ENCODE results near the gene AMMECR1.

AMMECR1 gene

DNA sequence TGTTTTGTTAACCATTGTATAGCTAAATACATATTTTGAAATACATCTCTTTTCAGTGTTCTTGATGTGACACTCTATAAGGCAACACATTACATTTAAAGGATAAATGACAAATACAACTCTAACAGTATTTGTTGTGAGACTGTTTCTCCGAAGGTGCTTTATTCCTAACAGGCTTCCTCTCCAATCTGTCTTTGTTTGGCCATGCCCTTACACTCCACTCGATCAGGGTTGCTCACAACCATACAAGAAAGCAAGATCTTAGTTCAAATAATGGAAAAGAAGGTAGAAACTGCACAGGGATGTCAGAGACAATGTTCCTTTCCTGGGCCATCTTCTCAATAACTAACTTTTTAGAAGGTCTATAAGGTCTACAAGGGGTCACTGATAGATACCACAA lies 36.5 kb downstream of the AMMECR1 start:
- H3K9ac ChIP-seq: no peak overlapping the region
- H3K79me2 ChIP-seq (ENCODE audit: insufficient read depth, low read depth): peaks cover 88% of the 10 kb centered on the region
- H3K4me3 ChIP-seq (IDR thresholded peaks at IDR 0.05; ENCODE audit: insufficient read depth, low read depth, low read length): no peak overlapping the region
- no peak overlapping the region for H2AFZ ChIP-seq (ENCODE audit: low read depth)
- no peaks in the 10 kb centered on the region for H3K27me3 ChIP-seq (ENCODE audit: insufficient read depth, low read depth)
- TF ChIP-seq, protein P1, sequence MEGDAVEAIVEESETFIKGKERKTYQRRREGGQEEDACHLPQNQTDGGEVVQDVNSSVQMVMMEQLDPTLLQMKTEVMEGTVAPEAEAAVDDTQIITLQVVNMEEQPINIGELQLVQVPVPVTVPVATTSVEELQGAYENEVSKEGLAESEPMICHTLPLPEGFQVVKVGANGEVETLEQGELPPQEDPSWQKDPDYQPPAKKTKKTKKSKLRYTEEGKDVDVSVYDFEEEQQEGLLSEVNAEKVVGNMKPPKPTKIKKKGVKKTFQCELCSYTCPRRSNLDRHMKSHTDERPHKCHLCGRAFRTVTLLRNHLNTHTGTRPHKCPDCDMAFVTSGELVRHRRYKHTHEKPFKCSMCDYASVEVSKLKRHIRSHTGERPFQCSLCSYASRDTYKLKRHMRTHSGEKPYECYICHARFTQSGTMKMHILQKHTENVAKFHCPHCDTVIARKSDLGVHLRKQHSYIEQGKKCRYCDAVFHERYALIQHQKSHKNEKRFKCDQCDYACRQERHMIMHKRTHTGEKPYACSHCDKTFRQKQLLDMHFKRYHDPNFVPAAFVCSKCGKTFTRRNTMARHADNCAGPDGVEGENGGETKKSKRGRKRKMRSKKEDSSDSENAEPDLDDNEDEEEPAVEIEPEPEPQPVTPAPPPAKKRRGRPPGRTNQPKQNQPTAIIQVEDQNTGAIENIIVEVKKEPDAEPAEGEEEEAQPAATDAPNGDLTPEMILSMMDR (conservative IDR thresholded peaks at IDR 0.05; ENCODE audit: low read depth, low read length): no peak
- H3K27ac ChIP-seq: peak overlapping the region; percentile 89; the same call in 1 of the 2 replicates
- H3K4me1 ChIP-seq (ENCODE audit: low read depth, poor library complexity, severe bottlenecking): peaks cover 70% of the 10 kb centered on the region
- peak overlapping the region; percentile 98 for H3K4me2 ChIP-seq
- H4K20me1 ChIP-seq (ENCODE audit: insufficient read depth): no peaks in the 10 kb centered on the region
- no peaks in the 10 kb centered on the region for H3K36me3 ChIP-seq (ENCODE audit: insufficient read depth)

DNA sequence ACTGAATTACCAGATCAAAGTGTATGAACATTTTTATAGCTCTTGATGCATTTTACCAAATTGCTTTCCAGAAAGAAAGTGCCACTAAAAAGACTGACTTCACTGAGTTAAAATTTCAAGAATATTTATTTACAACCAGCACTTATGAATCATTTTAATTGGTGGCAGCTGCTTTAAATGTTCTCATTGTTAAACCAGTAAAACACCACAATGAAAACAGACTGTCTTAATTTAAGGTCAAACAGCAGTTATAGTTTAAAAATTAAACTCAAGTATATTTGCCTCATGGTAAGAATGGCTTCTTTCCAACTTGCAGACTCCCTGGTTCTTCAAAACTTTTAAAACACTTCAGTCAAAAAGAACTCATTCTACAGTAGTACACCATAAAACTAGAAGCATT lies 36.9 kb downstream of the AMMECR1 start:
- no peaks in the 10 kb centered on the region for H4K20me1 ChIP-seq (ENCODE audit: insufficient read depth)
- H3K4me3 ChIP-seq (IDR thresholded peaks at IDR 0.05; ENCODE audit: insufficient read depth, low read depth, low read length): no peak overlapping the region
- TF ChIP-seq, protein P1 (conservative IDR thresholded peaks at IDR 0.05; ENCODE audit: low read depth, low read length): no peak
- H3K4me2 ChIP-seq: peak overlapping the region; percentile 98
- H3K9ac ChIP-seq: no peak overlapping the region
- peak overlapping the region; percentile 89; the same call in 1 of the 2 replicates for H3K27ac ChIP-seq
- peaks cover 70% of the 10 kb centered on the region for H3K4me1 ChIP-seq (ENCODE audit: low read depth, poor library complexity, severe bottlenecking)
- H2AFZ ChIP-seq (ENCODE audit: low read depth): no peak overlapping the region
- H3K27me3 ChIP-seq (ENCODE audit: insufficient read depth, low read depth): no peaks in the 10 kb centered on the region
- H3K79me2 ChIP-seq (ENCODE audit: insufficient read depth, low read depth): peaks cover 91% of the 10 kb centered on the region
- H3K36me3 ChIP-seq (ENCODE audit: insufficient read depth): no peaks in the 10 kb centered on the region

DNA sequence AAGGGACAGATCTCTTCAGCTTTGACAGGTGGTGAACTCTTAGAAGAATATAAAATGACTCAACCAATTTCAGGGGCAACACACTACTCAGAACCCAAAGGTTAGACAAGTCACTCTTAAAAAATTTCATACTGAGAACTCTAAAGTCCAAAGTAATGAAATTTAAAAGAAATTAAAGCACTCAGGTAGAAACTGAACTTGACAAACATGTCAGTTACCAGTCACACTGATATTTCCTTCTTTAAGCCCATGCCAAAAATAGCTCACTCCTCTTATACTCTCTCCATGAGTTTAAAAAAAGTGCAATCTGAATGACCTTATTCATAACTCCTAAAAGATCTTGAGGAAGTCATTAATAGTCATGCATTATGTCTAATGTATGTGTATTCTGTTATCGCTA lies 40.3 kb downstream of the AMMECR1 start:
- H3K79me2 ChIP-seq (ENCODE audit: insufficient read depth, low read depth): peaks cover 89% of the 10 kb centered on the region
- H3K4me2 ChIP-seq: peak overlapping the region; percentile 98
- no peaks in the 10 kb centered on the region for H3K27me3 ChIP-seq (ENCODE audit: insufficient read depth, low read depth)
- peak overlapping the region; percentile 89 for H3K27ac ChIP-seq
- no peak overlapping the region for H3K4me3 ChIP-seq (IDR thresholded peaks at IDR 0.05; ENCODE audit: insufficient read depth, low read depth, low read length)
- no peaks in the 10 kb centered on the region for H4K20me1 ChIP-seq (ENCODE audit: insufficient read depth)
- H3K36me3 ChIP-seq (ENCODE audit: insufficient read depth): no peaks in the 10 kb centered on the region
- peak overlapping the region; percentile 22; the same call in 1 of the 2 replicates for H3K9ac ChIP-seq
- peaks cover 98% of the 10 kb centered on the region for H3K4me1 ChIP-seq (ENCODE audit: low read depth, poor library complexity, severe bottlenecking)
- H2AFZ ChIP-seq (ENCODE audit: low read depth): no peak overlapping the region
- TF ChIP-seq, protein P1 (conservative IDR thresholded peaks at IDR 0.05; ENCODE audit: low read depth, low read length): no peak

DNA sequence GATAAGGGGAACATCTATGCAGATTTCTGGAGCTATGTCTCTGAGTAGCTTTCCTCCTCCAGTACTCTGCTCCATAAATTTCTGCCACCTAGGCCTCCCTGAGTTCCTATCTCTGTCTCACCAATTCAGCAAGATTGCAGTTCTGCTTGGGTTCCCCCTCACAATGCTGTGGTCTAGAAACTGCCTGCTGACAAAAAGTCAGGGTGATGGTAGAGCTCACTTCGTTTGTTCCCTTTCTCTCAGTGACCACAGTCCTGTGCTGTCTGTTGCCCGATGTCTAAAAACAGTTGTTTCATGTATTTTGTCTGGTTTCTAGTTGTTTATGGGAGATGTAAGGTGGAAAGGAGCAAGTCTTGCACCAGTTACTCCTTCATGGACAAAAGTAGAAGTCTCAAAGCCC lies 41.1 kb downstream of the AMMECR1 start:
- peak overlapping the region; percentile 22; the same call in 1 of the 2 replicates for H3K9ac ChIP-seq
- no peaks in the 10 kb centered on the region for H3K36me3 ChIP-seq (ENCODE audit: insufficient read depth)
- no peak overlapping the region for H2AFZ ChIP-seq (ENCODE audit: low read depth)
- peaks cover 94% of the 10 kb centered on the region for H3K4me1 ChIP-seq (ENCODE audit: low read depth, poor library complexity, severe bottlenecking)
- H3K27me3 ChIP-seq (ENCODE audit: insufficient read depth, low read depth): no peaks in the 10 kb centered on the region
- H4K20me1 ChIP-seq (ENCODE audit: insufficient read depth): no peaks in the 10 kb centered on the region
- H3K4me2 ChIP-seq: peak overlapping the region; percentile 98
- no peak overlapping the region for H3K4me3 ChIP-seq (IDR thresholded peaks at IDR 0.05; ENCODE audit: insufficient read depth, low read depth, low read length)
- H3K27ac ChIP-seq: peak overlapping the region; percentile 89
- TF ChIP-seq, protein P1 (conservative IDR thresholded peaks at IDR 0.05; ENCODE audit: low read depth, low read length): no peak
- peaks cover 88% of the 10 kb centered on the region for H3K79me2 ChIP-seq (ENCODE audit: insufficient read depth, low read depth)
